Measurements from ENCODE around the gene GPR183.

Gene GPR183

DNA sequence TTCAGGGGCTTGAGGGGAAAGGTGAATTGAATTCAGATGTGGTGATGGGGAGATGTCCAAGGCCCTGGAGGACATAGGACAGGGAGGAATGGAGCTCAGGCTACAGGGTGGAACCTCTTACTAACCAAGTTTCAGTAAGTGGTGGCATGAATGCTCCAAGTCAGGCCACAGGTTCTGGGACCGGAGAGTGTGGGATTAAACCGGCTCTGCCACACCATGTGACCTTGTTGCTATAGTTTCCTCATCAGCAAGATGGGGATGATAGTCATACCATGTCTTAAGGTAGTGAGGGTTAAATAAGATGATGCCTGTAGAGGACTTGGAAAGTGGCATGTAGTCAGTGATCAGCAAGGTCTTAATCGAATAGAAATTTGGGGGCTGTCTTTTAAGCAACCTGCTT is 16.3 kb downstream of the GPR183 start:
- DNase-seq = no peak

DNA sequence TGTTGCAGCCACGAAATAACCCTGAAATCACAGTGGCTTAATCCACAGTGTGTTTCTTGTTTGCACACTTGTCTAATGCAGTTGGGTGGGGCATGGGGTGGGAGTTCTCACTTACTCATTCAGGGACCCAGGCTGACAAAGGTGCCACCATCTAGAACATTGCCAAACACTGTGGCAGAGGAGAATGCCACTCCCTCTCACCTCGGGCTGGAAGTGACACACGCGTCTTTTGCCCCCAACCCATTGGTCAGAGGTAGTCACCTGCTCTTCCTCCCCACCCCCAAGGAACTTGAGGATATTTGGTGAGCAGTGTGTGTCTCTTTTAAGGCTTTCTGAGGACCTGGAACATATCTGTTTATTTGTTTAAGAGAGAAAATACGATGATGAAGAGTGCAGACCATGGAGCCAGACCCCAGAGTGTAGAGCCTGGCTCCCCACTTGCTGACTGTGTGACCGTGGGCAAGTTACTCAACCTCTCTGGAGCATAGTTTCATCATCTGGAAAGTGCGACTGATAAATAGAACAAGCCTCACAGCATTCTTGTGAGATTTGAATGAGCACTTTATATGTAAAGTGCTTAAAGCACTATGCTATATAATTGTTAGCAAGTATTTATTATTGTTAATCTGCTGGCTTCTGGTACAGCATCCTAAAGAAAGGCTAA is 17.4 kb downstream of the GPR183 start:
- DNase-seq = no peak

DNA sequence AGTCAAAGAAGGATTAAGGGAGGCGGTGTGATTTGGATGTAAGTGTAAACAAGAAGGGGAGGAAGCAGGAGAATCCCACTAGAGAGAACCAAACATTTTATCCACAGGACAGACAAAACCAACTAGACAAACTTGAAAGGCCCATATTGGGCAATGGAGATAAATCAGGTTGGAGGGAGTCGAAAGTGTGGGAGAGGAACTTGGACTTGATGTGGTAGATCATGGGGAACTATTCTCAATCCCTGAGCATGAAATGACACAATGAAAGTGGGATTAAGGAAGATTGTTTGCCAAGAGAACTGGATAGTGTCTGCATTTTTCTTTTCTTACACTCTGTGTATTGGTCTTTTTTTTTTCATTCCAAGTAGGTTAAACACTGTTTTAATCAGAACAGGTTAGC is 17.9 kb downstream of the GPR183 start:
- no peak for DNase-seq

DNA sequence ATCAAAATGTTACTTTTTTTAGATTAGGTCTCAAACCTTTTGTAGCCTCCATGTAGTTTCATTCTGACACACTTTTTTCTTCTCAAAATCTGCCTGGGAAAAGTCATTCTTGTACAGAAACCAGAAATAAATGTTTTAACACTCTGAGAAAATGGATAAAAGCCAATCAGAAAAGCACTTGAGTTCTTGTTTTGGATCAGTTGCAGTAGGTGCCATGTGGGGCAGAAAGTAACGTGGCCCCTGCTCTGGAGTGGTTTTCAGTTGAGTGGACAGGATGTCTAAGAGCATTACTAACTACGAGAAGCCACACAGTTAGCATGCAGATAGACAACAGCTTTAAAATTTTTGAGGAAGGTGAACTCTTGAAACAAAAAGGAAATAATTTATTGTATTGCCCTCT is 19.1 kb downstream of the GPR183 start:
- no peak for DNase-seq

DNA sequence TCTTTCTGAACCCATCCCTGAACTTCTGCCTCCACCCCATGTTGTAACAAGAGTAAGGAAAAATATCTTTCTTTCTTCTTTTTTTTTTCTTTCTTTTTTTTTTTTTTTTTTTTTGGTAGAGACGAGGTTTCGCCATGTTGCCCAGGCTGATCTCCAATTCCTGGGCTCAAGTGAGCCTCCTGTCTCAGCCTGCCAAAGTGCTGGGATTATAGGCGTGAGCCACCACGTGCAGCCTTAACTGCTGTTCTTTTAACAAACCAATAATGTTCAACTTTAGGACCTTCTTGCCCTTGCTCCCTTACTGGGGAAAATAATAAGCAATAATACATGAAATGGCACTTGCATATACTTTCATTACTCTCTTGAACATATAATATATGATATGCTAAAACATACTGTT is 19.6 kb downstream of the GPR183 start:
- no peak for DNase-seq

DNA sequence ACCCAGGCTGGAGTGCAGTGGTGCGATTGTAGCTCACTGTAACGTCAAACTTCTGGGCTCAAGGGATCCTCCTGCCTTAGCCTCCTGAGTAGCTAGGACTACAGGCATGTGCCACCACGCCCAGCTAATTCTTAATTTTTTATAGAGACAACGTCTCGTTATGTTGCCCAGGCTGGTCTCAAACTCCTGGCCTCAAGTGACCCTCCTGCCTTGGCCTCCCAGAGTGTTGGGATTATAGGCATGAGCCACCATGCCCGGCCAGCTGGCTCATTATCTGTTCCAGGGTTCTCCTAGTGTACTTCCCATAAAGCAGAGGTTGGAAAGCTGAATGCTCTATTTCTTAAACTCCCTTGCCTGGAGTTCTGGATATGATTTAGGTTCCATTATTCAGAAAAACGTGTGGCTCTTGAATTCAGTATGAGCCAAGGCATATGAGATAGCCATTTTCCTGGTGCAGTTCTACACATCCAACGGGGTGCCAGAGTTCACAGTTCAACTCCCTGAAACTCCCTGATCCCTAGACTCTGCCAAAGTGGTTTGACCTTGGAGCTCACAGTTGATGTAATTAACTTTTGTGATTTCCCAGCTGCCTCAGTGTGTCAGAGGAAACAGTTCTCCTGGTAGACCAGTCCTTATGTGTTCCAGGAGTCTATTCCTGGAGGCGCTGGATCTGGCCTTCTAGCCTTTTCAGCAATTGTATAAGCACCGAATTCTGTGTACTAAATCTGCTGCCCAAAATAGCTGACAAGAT is 21.6 kb downstream of the GPR183 start:
- DNase-seq = no peak

DNA sequence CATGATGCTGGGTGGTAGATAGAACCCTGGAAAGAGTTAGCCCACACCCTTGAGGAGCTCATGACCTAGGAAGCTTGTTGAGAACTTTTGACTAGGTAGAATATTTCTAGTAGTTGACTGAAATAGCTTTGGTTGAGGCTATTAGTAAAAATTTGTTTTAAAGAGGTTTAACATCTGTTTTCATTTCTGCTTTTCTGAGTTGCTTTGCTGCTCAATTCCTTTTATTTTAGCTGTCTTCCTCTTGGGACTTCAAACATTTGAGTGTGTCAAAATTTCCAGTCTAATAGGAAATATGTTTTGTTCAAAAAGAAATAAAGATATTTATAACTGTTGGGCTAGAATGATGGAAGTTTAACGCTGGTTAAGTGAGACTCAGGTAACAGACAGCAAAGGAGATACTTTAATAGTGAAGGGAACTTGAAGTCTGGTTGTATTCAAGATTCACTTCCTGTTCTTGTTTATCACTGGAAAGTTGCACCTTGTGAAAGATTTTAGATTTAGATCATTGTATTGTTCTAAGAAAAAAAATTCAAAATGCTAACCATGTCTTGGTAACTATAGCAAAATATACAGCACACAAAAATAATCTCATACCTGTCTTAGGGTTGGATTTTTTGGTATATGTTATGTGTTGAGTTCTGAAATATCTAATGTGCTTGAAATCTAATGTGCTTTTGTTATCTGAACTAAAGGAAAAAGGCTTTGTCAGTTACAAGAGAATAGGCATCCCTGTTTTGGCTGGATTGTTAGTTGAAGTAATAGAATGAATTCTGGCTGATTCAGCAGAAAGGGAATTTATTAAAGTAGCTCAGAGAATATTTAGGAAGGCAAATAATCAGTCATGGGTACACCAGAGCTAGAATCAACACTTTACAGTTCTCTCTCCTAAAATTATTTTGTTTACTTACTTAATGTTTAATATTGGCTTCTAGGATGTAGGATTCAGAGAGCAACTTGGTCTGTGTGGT is 24.7 kb downstream of the GPR183 start:
- no peak for DNase-seq

DNA sequence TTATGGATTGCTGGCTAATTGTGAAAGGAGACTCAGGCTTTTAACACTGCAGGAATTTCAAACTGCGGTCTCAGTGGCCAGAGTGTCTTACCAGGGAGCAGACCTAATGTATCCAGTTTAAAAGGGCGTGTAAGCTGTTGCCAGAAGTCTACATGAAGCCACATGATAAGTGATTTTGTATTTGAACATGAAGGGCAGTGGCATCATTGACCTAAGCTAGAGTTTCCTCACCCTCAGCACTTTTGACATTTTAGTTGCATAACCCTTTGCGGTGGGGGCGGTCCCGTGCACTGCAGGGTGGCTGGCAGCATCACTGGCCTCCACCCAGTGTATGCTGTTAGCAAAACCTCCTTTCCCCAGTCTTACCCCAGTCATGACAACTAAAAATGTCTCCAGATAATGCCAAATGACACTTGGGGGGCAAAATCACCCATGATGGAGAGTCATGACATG is 25.4 kb downstream of the GPR183 start:
- DNase-seq = peak; percentile 63

DNA sequence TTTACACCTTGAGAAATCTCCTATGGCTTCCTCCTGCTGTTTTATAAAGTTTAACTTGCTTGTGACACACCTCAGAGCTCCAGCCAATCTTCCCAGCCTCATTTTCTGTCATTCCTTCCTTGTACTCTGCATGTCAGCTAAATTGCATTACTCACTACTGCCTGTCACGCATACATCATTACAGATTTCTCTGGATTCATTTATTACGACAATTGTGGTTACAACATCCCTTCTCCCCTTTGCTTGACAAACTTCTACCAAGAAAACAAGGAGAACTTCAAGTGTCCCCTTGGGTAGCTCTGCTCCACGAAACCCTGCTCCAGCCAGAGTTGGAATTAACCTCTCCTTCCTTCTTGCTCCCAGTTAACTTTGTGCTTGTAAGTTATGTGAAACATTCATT is 27.0 kb downstream of the GPR183 start:
- no peak for DNase-seq

DNA sequence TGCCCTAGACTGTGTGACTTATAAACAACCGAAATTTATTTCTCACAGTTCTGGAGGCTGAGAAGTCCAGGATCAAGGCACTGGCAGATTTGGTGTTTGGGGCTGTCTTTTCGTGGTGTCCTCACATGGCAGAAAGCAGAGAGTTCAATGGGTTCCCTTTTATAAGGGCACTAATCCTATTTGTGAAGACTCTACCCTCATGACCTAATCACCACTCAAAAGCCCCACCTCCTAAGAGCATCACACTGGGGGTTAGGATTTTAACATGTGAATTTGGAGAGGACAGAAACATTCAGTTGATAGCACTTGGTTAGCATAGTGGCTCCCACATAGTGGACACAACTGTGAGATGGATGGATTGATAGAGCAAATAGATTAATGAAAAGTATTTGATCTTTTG is 27.6 kb downstream of the GPR183 start:
- DNase-seq = no peak

DNA sequence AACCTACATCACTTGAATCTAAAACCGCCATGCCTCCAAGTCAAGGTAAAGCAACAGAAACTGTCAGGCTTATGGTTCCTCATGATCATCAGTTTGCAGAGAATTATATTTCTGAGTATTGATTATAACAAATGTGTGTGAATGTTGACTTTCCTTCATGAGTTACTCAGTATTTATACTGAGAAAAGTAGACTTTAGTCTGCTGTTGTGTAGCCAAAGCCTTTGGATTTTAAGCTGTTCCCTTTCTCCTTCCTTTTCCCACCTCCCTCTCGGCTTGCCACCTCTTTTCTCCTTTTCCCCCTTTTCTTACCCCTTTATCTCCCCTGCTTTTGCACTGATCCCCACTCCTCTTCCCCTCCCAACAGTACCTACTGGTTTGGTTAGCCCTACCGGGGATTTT is 28.4 kb downstream of the GPR183 start:
- no peak for DNase-seq

DNA sequence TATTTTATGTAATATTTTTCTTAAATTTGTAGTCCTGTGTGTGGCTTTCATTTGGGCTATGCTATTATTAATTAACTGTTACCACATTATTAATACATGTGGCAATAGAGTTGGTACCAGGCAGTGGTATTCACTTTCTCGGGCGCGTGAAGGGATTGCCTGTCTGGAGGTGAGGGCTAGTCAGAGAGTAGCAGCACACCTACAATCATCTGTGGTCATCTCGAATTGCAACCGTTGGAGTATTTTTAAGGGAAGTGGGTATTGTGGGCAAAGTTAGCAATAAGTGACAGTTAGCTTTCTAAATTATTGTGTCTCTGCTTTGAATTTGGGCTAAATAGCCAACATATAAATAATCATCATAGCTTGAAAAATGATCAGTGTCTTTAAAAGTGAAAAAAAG is 29.0 kb downstream of the GPR183 start:
- no peak for DNase-seq

DNA sequence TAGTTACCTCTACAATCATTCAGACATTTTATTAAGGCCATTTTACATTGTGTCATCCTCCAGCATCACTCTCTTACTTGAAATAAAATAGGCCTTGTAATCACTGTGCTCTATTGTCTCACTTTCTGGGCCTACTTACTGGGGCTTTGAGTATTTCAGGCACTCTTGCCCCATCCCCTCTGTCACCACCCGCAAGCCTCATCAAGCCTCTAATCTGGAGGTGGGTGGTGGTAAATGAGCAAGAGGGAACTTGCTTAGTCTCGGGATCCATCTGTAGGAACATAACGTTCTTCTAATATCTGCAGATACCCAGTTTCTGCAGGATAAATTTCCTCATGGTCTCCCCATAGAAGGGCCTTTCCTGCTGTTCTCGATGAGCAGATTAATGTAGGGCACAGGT is 29.6 kb downstream of the GPR183 start:
- no peak for DNase-seq

DNA sequence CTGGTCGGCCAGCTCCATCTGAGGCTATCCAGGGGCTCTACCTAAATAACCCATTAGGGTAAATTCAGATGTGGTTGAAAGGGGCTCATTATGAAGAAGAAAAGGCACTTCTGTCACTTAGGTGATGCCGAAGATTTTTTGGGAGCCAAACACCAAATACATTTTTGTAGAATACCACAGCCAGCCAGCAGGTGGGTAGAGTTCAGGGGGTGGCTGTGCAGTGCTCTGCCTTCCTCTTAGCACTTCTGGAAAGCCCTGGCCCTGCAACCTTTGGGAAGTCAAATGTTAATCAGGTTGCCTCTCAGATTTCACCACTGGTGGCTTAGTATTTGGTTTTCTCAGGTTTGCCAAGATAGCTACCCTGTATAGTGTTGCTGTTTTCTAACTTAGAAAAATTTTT is 30.5 kb downstream of the GPR183 start:
- DNase-seq = no peak

DNA sequence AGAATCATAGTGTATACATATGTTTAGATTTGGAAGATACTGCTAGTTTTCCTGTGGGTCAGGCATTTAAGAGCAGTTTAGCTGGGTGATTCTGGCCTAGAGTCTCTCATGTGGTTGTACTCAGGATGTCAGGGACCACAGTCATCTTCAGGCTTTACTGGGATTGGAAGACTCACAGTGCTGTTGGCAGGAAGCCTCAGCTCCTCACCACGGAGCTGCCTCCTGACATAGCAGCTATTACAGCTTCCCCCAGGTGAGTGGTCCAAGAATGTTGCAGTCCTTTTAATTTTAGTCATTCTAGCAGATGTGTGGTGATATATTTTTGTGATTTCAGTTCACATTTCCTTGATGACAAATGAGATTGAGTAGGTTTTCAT is 32.1 kb downstream of the GPR183 start:
- DNase-seq = no peak

DNA sequence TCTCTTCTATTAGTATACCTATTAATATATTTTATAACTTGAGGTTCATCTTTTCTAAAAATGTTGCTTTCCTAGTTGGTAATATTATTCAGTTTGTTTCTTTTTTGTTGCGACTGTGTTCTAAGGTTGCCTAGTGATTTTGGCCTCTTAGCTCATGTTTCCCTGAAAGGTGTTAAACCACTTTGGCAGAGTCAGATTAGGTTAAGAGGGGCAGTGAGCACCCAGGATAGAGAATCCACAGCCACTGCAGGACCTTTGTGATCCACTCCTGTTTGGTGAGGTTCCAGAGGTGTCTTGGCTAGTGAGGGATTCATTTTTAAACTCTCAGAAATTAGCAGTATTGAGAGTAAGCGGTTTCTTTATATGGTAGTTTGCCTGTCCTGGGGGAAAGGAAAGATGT is 34.1 kb downstream of the GPR183 start:
- DNase-seq = no peak

DNA sequence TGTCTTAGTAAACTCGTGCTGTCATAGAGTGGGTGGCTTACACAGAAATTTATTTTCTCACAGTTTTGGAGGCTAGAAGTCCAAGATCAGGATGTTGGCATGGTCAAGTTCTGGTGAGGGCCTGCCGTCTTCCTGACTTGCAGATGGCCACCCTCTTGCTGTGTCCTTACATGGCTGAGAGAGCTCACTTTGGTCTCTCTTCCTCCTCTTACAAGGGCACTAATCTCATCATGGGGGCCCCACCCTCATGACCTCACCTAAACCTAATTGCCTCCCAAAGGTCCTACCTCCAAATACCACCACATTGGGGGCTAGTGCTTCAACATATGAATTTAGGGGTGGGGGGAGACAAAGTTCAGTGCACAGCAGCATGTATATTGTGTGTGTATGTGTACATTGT is 34.7 kb downstream of the GPR183 start:
- no peak for DNase-seq

DNA sequence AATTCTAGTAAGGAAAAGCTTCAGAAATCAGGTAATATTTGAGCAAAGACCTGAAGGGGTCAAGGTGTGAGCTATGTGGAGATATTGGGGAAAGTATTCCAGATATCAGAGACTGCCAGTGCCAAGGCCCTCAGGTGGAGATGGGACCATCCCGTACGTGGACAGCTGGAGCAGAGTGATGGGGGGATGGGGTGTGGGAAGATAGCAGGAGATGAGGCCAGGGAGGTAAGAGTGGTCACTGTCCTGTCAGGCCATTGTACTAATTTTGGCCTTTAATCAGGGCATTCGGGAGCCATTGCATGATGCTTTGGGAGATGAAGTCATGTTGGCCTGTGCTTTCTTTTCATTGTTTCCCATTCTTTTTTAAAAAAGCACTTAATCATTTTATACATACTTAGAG is 36.0 kb downstream of the GPR183 start:
- no peak for DNase-seq

DNA sequence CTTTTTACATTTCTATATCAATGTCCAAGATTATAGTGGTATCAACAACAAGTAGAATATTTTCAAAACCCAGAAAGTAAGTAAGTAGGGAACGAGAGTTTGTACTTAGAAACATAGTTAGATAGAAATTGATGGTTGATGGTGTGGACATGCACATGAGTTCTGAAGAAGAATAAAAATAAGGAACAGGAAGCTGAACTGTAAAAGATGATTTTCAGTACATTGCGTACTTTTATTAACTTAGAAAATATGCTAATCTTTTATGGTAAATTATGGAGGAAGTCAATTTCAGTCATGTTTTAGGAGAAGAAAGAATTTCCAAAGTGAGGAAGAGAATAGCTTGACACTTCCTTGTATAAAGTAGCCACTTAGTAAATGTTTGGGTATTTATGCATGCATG is 36.7 kb downstream of the GPR183 start:
- no peak for DNase-seq

DNA sequence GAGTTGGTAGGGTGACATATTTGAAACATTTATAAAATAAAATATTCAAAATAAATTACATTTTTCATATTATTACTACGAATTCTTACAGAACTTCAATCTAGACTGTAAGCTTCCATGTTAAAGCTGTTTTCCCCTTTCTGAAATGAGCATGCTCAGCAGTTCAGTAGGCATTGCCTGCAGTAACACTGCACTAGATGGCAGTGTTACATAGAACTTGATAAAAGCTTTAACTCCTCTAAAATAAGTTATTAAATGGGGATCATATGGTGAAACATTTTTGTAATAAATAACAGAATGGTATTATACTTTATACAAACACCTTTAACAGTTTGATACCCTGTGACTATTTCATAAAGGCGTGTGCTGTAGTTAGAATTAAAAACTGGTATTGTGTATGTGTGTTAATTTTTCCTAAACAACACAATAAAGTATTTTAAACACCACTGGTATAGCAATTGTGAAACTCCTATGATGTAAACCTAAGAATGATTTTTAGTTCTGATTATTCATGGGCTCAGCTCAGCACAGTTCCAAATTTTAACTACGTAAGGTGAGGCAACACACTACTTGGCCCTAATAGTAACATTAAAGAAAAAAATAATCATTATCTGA is 37.5 kb downstream of the GPR183 start:
- DNase-seq = no peak

DNA sequence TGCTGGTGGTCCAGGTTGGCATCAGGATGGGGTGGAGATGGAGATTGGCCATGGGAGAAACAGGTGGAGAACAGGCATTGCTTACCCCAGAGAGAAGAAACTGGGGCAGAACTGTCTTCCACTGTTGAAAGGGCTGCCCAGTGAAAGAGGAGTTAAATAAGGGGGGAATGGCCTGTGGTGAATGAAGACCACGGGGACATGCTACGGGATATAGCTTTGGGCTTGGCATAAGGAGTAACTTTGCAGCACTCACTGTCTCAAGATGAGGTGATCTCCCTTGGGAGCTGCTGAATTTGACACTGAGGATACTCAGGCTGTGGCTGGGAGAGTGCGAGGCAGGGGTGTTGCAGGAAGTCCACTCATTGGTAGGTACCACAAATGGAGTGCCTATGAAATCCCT is 38.4 kb downstream of the GPR183 start:
- no peak for DNase-seq

DNA sequence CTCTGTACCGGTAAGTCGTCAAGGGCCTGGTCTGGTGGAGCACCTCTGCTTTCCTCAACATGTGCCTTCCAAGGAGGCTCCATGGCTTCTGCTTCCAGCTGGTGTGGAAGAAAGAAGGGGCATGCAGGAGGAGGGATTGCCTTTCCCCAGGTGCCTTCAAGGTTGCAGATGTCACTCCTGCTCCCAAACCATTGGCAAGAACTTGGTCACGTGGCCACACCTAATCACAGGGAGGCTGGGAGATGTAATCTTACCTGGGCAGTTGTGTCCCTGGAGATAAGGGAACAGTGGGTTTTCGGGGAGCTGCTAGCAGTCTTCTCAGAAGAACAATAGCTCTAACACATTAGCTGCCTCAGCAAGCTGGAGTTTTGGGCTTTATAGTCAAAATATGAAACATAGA is 39.3 kb downstream of the GPR183 start:
- DNase-seq = no peak

DNA sequence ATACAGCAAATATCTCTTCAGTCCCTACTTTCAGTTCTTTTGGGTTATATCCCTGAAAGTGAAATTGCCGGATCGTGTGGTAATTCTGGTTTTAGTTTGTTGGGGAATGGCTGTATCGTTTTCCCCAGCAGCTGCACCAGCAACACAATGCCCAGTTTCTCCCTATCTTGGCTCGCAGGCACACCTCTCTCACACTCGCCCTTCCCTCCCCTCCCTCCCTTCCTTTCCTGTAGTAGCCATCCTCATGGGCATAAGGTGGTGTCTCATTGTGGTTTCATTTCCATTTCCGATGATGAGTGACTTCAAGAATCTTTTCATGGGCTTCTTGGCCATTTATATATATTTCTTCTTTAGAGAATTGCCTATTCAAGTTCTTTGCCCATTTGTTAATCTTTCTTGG is 40.4 kb downstream of the GPR183 start:
- DNase-seq = no peak
